K562 treated with DMSO at 1 percent for 48 hours (cell line): ENCODE results near the gene WFDC8. TPM values are rescaled to one million over a fixed set of nuclear protein-coding genes. Genes with fewer than 3 reads are reported as not detected.

Experiments
- total RNA-seq: library from RNA; unstranded; fragments of 300-600 nt; gene quantifications from 2 replicates; pipeline ENCODE4 v1.2.3, GENCODE V29; 2022; ENCODE audit warnings: low replicate concordance; ENCODE audit errors: extremely low read depth

Gene WFDC8
- total RNA-seq, result not detected in 2 replicates

GRCh38 chr20:45579184-45579583 lies at the start of gene WFDC8:
TSS of gene WFDC8 (minus strand) at chr20:45579284. CDS start at chr20:45579247, 37 bp downstream.

GRCh38 chr20:45547206-45547770 lies 31.8 kb downstream of the WFDC8 start, which contains the start of gene EPPIN:
TSS of gene EPPIN (minus strand) at chr20:45547401. CDS start at chr20:45547357, 44 bp downstream.

DNA sequence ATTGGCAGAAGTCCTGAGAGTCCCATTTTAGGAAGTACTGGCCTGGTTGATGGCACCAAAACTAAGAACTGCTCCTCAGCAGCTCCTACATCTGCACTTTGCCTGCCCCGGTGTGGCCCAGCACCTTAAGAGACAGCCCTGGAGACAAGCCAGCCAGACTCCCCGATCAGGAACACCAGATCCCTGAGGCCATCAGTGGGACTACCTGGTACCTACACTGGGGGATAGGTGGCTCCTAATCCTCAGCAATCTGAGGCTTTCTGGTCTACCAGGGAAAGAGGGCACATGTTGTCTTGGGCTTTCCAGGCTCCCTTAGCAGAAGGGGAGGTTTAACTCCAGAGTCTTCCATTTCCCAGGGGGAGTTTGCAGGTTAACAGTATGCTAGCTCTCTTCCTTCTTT lies 39.7 kb downstream of the WFDC8 start, which contains the start of gene WFDC6:
Gene WFDC6, minus strand, starts transcription at position 101 of the 400 bp plus-strand sequence. Its CDS starts 75 bp downstream, at position 26.

GRCh38 chr20:45515147-45515913 lies 63.8 kb downstream of the WFDC8 start, which contains the start of gene SPINT3:
TSS of gene SPINT3 (minus strand) at chr20:45515622. CDS start at chr20:45515608, 14 bp downstream.

Other genes starting within 250 kb of the WFDC8 start
- not detected in 2 replicates for gene SDC4, start 230.9 kb downstream of the WFDC8 start, total RNA-seq
- gene SYS1, start 216.1 kb downstream of the WFDC8 start, total RNA-seq, result not detected in 2 replicates
- not detected in 2 replicates for gene TP53TG5, start 201.0 kb downstream of the WFDC8 start, total RNA-seq
- gene DBNDD2, start 171.0 kb downstream of the WFDC8 start, total RNA-seq, result not detected in 2 replicates
- not detected in 2 replicates for gene PIGT, start 163.1 kb downstream of the WFDC8 start, total RNA-seq
- not detected in 2 replicates for gene WFDC2, start 109.5 kb downstream of the WFDC8 start, total RNA-seq
- not detected in 2 replicates for gene SPINT3, start 63.7 kb downstream of the WFDC8 start, total RNA-seq
- gene WFDC6, start 39.8 kb downstream of the WFDC8 start, total RNA-seq, result not detected in 2 replicates
- not detected in 2 replicates for gene EPPIN, start 31.9 kb downstream of the WFDC8 start, total RNA-seq
- not detected in 2 replicates for gene WFDC10A, start 50.5 kb upstream of the WFDC8 start, total RNA-seq
- gene WFDC9, start 52.0 kb upstream of the WFDC8 start, total RNA-seq, result not detected in 2 replicates
- gene WFDC11, start 91.0 kb upstream of the WFDC8 start, total RNA-seq, result not detected in 2 replicates
- not detected in 2 replicates for gene WFDC13, start 122.8 kb upstream of the WFDC8 start, total RNA-seq
- not detected in 2 replicates for gene WFDC10B, start 125.7 kb upstream of the WFDC8 start, total RNA-seq
- gene SPINT4, start 143.1 kb upstream of the WFDC8 start, total RNA-seq, result not detected in 2 replicates
- gene WFDC3, start 212.6 kb upstream of the WFDC8 start, total RNA-seq, result not detected in 2 replicates
- not detected in 2 replicates for gene DNTTIP1, start 212.7 kb upstream of the WFDC8 start, total RNA-seq
- gene UBE2C, start 233.4 kb upstream of the WFDC8 start, total RNA-seq, result not detected in 2 replicates
- gene TNNC2, start 248.0 kb upstream of the WFDC8 start, total RNA-seq, result not detected in 2 replicates